AG10803 (cell line): ENCODE results near the gene PAX8.

ENCODE experiments used
- DNase-seq: peaks from one replicate; pipeline ENCODE4 v3.0.0; 2010; ENCODE audit warnings: low read depth
- H3K4me3 ChIP-seq: 2 replicates; pipeline ENCODE4 v1.5.1; 2011; ENCODE audit warnings: mild to moderate bottlenecking, low read length, control low read depth
- CTCF ChIP-seq: conservative IDR thresholded peaks from 2 replicates; pipeline ENCODE4 v1.5.1; 2011; ENCODE audit warnings: mild to moderate bottlenecking, low read length, control low read depth, inconsistent platforms

PAX8 gene

GRCh38 chr2:113176696-113177355, 101.9 kb downstream of the PAX8 start:
- no peak overlapping the region for H3K4me3 ChIP-seq
- TF ChIP-seq CTCF: no peak
- DNase-seq: no peak

- H3K4me3 ChIP-seq: no peak overlapping the region
- TF ChIP-seq CTCF: no peak
Observed at GRCh38 chr2:113175736-113176695, 102.7 kb downstream of the PAX8 start.

GRCh38 chr2:113175042-113175628, 103.6 kb downstream of the PAX8 start:
- no peak for DNase-seq
- TF ChIP-seq CTCF: no peak
- no peak overlapping the region for H3K4me3 ChIP-seq

More at GRCh38 chr2:113175736-113176695, 102.7 kb downstream of the PAX8 start:
- DNase-seq: no peak

- H3K4me3 ChIP-seq: no peak overlapping the region
- DNase-seq: no peak
- TF ChIP-seq CTCF: no peak
Observed at GRCh38 chr2:113174376-113174750, 104.4 kb downstream of the PAX8 start.

- TF ChIP-seq CTCF: no peak
- DNase-seq: no peak
Observed at GRCh38 chr2:113173542-113174375, 105.0 kb downstream of the PAX8 start, which contains the start of gene PSD4. Gene PSD4, plus strand, starts transcription at chr2:113173971. Its CDS starts 8,486 bp downstream, at chr2:113182457.

GRCh38 chr2:113172721-113173541, 105.8 kb downstream of the PAX8 start:
- no peak overlapping the region for H3K4me3 ChIP-seq
- no peak for DNase-seq
- TF ChIP-seq CTCF: no peak

More at GRCh38 chr2:113173542-113174375, 105.0 kb downstream of the PAX8 start, which contains the start of gene PSD4:
- no peak within 1 kb of the TSS for H3K4me3 ChIP-seq
